HTR-8/SVneo (cell line): Measurements from ENCODE around the gene ASB10.

ENCODE experiments used
- DNase-seq: peaks from one replicate; pipeline ENCODE4 v3.0.0; 2011; ENCODE audit warnings: low spot score, mixed read lengths; ENCODE audit not compliant: insufficient read length
- FAIRE-seq: peaks from 2 replicates; lab custom pipeline; 2011; peaks lifted over from hg19 to GRCh38; lab: Jason Lieb, UNC

Gene ASB10

DNA sequence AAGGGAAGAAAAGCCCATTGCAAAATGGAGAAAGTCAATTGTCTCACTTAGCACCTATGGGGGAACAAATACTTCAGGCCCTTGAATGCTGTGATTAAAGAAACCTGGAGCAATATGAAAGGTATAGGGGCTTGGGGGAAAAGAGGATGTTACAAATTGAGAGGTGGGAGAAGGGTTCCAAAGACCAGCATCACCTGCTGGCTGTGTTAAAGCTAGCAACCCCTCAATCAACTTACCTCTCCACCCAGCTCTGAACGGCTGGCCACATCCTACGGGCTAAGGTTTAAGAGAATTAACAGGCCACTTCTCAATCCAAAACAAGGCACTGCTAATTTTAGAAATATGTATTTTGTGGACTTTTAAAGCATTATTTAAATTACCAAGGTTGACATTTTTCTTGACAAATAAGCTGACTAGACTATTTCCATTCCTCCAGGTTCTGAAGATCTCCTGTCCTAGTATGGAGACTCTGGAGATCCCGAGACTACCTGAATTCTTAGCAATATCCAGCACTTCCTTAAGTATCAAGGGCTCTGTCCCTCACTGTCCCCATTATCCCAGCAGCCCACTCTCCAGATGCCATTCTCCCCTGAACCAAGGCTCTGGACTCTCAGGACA is 24.2 kb upstream of the ASB10 start:
- FAIRE-seq, result no peak
- DNase-seq, result no peak

DNA sequence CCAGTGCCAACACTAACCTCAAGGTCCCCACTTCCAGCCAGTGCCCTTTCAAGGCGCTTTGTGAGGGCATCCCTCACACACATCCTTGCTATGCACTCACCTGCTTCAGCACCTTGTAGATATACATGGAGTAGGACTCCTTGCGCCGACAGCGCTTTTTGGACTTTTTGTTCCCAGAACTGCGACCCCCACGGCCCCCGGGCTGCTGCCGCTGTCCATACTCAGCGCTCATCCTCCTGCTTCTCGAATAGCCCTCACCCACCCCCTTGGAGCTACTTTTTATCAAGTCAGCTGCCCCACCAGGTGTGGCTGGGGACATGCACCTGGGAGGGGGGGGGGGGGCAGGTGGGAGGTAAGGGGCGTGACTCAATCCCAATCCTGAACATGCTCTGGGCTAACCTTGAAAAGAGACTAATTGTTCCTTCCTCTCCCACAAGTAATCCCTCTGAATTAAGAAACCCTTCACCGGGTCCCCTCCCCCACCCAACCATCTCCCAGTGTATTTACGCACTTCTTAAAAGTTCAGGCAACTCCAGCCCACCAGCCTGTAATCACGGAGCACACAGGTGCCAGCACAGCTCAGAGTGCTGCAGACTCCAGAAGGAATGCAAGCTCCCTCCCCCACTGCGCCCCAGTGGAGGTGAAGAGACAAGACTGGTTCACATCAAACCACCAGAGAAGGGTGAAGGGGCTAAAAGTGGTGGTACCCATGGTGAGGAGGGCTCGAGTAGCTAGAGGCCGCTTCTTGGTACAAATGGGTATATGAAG is 23.2 kb upstream of the ASB10 start, which contains the start of gene H2BK1:
Gene H2BK1 (minus strand): TSS at position 402 of the 768 bp plus-strand sequence. CDS start 170 bp downstream, at position 232.
- no peak for DNase-seq
- FAIRE-seq, result no peak

DNA sequence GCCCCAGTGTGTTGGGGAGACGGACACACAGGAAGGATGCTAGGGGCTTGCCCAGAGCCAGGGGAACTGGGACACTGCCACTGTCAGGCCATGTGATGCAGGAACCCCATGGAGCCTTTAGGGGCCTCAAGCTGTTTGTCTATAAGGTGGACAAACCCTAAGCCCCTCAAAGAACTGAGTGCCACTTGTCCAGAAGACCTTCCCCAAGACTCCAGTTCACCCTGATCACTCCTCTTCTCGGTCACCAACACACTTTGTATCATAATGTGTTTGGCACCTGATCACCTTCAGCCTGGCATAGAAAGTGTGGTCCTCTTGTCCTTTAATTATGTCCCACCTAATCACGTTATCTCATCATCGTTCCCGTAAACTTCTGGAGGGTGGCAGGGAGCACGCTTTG is 22.5 kb upstream of the ASB10 start:
- FAIRE-seq (no peak), DNase-seq (no peak)

DNA sequence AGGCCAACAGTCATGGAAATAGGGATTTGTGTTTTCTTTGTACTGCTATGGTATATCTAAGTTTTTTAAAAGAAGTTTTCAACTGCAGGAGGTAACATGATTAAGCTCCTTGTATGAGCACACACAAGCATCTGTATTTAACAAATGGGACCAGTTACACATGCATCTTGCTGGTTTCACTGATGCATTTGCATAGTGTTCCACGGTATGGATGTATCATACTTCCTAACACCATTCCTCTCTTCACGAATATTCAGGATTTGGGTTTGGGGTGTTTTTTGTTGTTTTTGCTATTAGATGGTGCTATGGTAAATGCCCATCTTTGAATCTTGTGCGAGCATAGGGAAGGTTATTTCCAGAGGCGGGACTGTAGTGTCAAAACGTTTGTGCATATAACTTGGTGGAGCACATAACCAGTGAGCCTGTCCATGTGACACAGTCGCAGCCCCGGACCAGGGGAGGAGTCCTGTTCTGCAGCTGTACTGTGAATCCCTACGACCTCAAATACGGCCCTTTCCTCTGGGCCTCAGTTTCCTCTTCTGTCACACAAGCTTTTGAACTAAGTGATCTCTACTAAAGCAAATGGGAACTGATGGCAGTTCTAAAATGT is 21.3 kb upstream of the ASB10 start:
- FAIRE-seq (no peak), DNase-seq (no peak)

DNA sequence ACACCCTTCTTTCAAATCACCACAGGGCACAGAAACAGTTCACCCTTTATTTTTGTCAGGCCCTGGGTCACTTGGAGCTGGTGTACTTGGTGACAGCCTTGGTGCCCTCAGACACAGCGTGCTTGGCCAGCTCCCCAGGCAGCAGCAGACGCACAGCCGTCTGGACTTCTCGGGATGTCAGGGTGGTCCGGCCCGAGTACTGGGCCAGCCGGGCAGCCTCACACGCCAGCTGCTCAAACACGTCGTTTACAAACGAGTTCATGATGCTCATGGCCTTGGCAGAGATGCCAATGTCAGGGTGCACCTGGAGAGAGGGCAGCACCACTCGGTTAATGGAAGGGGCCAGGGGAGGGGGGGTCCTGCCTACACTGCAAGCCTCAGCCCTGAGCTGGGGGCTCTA is 20.8 kb upstream of the ASB10 start:
- FAIRE-seq, result no peak
- no peak for DNase-seq

DNA sequence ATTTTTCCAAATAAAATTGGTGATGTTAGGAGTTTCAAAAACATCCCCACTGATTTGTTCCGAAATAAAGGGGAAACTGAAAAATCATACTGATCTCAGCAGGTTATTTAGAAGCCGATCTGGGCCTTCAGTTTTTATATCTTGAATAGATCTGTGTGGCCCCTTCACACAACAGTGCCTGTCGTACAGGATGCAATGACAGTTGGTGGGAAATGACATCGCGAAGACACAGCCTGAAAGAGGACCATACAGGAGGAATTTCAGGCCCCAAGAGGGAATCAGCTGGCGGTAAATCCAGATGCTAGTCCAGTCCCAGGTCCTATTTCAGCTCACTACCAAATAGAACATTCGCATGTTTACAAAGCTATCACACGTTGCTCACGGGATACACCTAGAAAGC is 20.3 kb upstream of the ASB10 start:
- FAIRE-seq, result no peak
- DNase-seq, result no peak

DNA sequence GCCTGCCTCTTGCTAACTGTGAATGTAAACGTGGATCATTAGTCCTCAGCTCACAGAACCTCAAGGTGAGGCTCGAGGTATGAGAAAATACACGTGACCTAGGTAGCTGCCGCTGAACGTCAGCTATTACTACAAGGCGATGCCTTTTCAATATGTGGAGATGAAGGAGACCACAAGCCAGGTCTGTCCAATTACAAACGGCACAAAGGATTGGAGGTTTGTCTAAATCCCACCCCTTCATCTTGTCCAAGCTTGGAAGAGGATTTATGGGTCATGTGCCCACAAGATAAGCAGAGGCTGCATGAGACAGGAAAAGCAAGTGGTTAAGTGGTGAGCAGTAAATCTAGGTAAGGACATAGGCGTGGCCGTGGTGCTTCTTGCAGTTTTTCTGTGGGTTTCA is 19.9 kb upstream of the ASB10 start:
- no peak for DNase-seq
- FAIRE-seq, result no peak

DNA sequence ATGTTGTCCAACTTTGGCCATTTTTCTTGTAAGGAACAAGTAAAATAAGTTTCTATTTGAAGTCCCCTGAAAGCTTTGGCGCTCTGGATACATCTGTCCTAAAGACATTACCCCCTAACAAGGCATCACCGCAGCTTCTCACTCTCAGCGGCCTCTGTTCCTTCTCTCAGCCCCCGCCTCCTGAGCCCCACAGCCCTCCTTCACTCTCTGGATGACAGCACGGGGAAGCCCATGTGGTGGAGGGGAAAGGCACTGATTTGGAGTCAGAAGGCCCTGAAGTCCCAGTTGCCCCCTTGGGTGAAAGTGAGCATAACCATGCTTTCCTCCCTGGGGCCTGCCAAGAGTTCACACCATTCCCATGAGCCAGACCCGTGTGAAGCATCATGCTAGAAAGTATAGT is 18.7 kb upstream of the ASB10 start:
- FAIRE-seq, result no peak
- DNase-seq, result no peak

DNA sequence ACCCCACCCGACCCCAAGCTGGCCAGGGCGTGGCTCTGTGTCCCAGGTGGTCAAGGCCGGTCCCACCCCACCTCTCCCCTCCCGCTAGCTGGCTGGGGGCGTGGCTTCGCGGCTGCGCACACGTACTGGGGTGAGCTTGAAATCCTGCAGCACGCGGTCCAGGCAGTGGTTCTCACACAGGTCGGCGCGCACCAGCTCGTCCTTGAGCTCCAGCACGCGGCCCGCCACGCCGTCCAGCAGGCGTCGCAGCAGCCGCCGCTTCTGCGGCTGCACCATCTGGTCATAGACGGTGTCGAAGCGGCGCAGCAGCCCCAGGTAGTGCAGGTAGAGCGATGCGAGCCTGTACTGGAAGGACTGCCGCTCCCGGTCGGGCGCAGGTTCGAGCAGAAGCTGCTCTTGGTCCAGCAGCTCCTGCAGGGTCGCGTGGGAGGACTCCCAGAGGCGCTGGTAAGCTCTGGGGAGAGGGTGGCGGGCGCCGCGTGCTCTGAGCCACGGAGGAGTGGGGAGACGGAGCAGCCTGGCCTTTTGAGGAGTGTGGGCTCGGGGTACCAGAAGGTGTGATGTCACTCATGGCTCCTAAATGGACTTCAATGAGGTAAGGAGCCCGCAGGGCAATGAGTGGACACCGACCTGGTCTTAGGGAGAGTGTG is 17.5 kb upstream of the ASB10 start:
- FAIRE-seq, result no peak

DNA sequence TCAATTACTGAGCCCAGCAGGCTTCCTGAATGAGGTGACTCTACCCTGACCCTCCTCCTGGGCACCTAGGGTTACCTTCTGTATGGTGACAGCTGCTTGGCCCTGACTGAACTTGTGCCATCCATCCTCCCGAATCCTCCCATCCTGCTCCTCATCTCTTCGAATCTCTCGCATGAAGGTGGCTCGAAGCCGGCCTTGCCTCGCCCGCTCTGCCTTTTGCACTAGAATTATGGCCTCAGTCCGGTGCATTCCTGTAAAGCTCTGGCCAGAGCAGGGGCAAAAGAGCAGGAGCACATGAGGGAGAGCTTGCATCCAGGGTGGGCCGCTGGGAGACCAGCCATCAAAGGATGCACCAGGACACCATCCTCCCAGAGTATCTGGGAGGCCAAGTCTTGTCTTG is 15.8 kb upstream of the ASB10 start:
- no peak for DNase-seq
- no peak for FAIRE-seq

More for the DNA sequence above, 17.5 kb upstream of the ASB10 start:
- DNase-seq, result no peak

DNA sequence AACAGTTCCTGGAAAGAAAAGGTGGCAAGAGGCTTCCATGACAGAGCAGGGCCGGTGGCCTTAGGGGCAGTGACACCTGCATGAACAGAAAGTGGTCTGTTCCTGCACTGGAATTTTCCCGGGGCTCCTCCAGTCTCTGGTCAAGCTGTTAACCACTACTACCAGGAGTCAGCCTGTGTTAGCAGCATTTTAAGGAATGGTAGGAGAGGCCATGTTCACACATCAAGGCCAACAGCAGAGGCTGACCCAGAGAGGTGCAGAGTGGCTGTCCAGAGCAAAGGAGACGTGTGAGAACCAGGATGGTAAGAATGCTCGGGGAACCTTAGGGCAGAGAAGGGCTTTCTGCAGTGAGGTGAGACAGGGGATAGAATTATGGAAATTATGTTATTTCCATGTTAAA is 14.7 kb upstream of the ASB10 start:
- FAIRE-seq, result no peak
- no peak for DNase-seq

DNA sequence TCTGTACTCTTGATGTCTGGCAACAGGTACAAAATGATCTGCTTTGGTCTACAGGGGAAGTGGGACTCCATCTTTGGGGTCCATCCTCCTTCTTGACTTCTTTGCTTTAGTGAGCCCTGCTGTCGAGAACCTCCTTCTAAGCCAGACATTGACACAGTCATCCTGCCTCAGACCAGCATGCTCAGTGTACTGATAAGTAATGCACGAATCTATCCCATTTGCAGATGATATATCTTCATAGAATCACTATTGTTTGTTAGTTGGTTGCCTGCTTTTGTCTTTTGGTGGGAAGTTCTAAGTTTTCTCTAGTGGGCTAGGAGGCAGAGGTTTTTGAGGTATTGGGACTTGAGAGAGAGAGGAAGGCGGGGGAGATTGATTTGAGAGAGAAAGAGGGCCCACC is 14.3 kb upstream of the ASB10 start:
- DNase-seq, result no peak
- FAIRE-seq, result no peak

DNA sequence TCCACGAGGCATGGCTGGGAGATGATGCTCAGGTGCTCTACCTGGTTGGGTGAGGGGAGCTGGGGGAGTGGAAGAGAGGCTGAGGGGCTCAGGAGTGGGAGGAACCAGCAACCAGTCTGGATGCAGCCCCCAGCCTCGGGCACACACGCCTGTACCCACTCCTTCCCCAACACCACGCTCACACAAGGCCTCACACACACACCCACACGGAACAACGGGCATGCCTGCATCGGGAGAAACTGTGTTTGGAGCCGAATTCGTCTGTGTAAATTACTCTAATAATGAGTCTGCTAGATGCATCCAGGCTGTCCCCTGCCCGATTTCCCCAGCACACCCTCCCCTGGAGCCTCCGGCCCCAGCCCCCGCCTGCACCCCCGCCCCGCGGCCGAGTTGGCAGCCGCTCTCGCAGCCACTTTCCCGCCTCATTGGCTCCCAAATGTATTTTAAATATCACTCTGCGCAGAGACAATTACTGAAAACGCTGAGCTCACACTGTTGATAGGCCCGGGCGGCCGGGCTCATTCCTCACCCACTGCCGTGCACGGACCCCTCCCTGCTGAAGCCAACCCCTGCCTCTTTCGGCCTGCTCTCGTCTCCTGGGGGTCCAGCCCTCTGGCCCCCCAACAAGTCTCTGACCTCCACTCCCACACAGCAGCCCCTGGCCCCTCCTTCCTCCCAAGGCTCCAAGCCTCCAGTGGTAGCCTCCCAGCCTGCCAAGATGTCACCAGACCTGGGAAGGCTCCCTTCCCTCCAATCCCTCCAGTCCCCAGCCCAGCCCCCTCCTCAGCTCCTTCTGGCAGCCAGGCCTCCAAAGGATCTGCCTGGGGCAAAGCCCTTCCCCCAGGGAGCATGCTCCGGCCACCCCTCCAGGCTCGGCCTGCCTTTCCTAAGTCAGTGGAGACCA is 12.1 kb upstream of the ASB10 start:
- no peak for DNase-seq
- no peak for FAIRE-seq

DNA sequence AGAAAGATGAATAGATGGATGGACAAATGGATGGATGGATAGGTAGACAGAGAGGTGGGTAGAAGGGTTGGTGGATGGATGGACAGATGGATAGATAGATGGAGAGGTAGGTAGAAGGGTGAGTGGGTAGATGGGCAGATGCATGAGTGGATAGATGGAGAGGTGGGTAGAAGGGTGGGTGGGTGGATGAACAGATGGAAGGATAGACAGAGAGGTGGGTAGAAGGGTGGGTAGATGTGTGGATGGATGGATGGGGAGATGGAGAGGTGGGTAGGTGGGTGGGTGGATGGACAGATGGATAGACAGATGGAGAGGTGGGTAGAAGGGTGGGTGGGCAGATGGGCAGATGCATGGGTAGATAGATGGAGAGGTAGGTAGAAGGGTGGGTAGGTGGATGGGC is 10.9 kb upstream of the ASB10 start:
- no peak for DNase-seq
- no peak for FAIRE-seq

DNA sequence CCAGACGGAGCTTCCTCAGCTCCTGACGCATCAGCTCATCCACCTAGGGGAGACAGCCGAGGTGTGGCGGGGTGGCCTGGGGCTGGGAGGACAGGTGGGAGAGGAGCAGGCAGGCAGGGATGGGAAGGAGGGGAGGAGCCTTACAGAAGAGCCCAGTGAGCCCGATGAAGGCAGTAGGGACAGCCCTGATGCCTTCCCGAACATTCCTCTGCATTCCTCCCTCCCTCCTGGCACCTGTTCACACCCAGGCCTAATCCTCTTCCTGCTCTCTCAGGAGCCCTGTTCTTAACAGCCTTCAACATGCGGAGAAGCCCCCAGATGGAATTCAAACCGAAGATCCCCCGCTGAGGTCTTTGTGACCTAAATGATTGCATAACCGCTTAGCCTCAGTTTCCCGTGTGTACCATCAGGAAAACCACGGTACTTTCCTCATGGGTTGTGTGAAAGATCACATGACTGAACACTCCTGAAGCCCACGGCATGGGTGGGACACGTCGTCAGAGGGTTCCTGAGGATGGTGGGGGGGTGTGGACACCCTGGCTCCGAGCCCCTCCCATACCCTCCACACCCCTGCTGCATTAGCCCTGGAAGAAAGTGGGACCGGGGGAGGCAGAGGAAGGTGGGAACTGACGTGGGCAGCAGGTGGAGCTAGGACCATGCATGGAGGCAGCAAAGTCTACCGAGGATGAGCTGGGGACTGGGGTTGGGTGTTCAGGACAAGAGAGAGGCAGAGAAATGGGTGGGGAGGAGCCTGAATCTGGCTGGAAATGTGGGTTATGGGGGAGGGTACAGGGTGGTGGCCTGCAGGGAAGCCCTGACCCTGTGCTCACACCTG is 8.8 kb upstream of the ASB10 start:
- FAIRE-seq, result no peak
- no peak for DNase-seq

DNA sequence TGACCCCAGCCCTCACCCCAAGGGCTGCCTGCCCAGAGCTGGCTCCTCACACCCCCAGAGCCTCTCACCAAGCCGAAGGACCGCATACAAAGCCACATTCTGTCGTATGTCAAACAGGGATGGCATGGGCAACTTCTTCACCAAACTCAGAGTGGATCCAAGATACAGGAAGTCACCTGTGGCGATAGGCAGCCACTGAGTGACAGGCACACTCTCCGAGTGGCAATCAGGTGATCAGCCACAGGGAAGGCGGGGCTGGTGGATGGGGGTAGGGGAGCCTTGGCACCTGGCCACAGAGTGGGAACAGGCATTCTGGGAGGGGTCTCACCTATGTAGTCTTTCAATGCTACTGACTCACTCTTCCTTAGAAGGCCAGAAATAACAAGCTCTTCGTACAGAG is 7.1 kb upstream of the ASB10 start:
- FAIRE-seq (no peak), DNase-seq (no peak)

DNA sequence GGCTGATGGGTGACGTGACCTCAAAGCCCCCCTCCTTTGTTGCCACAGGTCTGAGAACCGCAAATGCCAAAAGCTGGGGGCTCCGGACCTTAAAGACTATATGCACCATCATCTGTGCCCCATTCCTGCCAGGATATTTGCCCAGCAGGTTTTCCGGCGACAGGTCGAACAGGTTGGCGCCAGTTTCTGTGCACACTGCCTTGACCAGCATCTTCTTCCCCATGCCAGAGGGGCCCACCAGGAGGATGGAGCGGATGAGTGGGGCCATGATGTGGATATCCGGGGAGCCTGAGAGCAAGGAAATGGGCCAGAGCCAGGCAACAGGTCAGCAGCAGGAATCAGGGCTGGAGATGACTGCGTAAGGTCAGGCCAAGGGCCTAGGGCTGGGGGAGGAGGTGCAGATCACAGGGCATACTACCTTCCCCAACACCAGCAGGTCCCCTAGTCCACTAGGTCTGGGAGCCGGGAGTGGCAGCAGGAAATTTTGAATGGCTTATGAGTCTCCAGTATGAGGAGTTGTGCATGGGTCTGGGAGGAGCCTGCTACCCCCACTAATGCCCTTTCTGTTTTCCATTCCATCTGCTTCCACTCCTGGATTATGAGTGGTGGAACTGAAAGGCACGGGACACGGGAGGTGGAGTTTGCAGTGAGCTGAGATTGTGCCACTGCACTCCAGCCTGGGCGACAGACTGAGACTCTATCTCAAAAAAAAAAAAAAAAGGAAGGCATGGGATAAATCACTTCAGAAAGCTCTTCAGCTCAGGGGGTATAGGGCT is 6.3 kb upstream of the ASB10 start:
- DNase-seq (no peak), FAIRE-seq (no peak)

DNA sequence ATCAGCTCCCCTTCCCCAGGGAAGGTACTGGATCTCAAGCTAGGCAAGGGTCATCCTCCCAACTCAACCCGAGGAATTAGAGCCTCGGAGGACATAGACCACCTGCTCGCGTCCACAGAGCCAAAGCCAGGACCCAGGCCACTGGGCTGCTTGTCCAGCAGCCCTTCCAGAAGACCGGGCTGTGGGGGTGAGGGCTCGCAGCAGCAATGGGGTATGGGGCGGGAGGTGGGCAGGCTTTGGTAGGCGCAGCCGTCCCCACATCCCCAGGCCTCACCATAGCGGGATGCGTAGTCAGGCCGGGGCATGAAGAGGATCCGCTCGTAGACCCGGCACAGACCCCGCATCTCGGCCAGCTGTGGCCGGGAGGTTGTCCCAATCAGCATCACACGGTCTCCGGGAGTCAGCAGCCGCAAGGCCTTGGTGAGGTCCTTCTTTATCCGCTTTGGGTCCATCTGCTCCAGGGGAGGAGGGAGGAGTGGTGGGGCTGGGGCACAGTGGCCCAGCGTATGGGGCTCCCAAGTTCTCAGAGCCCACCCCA is 5.0 kb upstream of the ASB10 start:
- DNase-seq, result no peak
- no peak for FAIRE-seq
